D721Med (cell line): ENCODE data around the gene STKLD1.

Experiments
- DNase-seq: peaks from one replicate; pipeline ENCODE4 v3.0.0; 2011; ENCODE audit warnings: low spot score; ENCODE audit not compliant: insufficient read length
- FAIRE-seq: peaks from 2 replicates; lab custom pipeline; 2011; peaks lifted over from hg19 to GRCh38; lab: Jason Lieb, UNC
- TF ChIP-seq, protein P1 (sequence below): IDR thresholded peaks from 2 replicates; pipeline ENCODE4 v1.5.1; 2012; ENCODE audit warnings: mild to moderate bottlenecking, control low read depth; ENCODE audit not compliant: insufficient read depth; ENCODE audit errors: missing control alignments

The STKLD1 gene

DNA sequence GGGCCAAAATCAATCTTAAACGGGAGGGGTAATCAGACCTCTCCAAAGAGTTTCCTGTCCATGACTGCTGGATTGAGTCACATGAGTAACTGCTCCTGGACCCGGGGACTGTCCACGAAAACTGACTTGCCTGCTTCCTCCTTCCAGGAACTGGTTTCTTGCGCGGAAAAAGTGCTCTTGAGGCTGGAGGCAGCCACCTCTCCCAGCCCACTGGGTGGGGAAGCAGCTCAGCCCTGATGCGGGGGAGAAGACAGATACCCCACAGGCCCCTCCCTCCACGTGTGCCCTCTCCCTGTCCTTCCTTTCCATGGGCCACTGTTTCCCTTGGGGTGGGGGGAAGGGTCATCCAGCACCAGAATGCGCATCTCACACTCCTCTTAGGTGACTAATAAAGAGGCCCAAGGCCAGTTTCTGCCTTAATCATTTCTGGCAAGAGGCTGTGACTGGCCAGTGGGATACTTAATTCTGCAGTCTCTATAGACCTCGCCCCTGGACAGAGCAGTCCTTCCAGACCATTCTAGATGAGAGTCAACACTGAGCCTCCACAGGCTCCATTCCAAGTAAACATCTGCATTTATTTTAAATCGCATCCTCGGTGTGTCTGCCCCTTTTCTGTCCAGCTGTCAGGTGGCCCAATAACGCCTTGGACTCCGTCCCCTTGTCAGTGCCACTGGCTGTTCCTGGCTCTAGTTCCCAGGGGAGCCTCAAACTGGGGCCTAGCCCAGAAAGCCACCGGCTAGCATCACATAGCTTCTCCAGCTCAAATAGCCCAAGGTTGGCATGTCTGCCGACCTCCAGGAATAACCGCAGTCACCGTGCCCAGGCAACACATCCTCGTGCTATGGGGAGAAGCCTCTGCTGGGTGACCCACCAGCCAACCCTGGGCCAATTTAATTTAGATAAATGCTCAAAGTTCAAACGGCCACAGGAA, 29.6 kb downstream of the STKLD1 start:
- no peak for DNase-seq
- TF ChIP-seq, protein P1, sequence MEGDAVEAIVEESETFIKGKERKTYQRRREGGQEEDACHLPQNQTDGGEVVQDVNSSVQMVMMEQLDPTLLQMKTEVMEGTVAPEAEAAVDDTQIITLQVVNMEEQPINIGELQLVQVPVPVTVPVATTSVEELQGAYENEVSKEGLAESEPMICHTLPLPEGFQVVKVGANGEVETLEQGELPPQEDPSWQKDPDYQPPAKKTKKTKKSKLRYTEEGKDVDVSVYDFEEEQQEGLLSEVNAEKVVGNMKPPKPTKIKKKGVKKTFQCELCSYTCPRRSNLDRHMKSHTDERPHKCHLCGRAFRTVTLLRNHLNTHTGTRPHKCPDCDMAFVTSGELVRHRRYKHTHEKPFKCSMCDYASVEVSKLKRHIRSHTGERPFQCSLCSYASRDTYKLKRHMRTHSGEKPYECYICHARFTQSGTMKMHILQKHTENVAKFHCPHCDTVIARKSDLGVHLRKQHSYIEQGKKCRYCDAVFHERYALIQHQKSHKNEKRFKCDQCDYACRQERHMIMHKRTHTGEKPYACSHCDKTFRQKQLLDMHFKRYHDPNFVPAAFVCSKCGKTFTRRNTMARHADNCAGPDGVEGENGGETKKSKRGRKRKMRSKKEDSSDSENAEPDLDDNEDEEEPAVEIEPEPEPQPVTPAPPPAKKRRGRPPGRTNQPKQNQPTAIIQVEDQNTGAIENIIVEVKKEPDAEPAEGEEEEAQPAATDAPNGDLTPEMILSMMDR = no peak
- FAIRE-seq = no peak

GRCh38 chr9:133406480-133407307, 30.5 kb downstream of the STKLD1 start:
- DNase-seq (peak; percentile 75), FAIRE-seq (no peak)
- TF ChIP-seq, protein P1 = peak; percentile 83

DNA sequence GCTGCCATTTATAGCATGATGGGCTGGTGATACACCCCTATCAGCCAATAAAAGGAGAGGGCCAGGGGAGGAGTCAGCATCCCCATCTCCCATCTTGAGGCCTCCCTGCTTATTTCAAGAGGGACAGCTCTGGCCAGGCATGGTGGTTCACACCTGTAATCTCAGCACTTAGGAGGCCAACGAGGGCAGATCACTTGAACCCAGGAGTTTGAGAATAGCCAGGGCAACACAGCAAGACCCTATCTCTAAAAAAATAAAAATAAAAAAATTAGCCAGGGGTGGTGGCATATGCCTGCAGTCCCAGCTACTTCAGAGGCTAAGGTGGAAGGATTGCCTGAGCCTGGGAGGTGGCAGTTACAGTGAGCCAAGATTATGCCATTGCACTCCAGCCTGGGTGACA, 31.9 kb downstream of the STKLD1 start:
- FAIRE-seq (no peak), DNase-seq (no peak)
- TF ChIP-seq, protein P1 = no peak

DNA sequence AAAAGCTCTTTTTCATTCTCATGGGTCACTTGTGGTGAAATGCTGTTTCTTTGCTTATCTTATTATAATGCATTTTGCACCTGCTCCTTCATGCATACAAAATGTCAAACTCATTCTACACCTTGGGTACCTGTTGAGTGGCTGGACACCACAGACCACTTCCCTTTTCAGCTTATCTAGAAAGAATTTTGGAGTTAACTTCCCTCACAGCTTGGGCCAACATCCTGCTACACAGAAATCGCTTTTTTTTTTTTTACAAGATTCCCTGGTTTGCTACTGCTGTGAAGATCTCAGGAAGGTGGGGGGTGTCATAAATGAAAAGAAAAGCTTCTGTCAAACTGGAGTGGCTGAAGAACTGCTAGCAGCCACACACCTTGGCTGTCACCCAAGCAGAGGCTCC, 39.0 kb downstream of the STKLD1 start:
- DNase-seq = no peak
- no peak for FAIRE-seq
- TF ChIP-seq, protein P1 = no peak

DNA sequence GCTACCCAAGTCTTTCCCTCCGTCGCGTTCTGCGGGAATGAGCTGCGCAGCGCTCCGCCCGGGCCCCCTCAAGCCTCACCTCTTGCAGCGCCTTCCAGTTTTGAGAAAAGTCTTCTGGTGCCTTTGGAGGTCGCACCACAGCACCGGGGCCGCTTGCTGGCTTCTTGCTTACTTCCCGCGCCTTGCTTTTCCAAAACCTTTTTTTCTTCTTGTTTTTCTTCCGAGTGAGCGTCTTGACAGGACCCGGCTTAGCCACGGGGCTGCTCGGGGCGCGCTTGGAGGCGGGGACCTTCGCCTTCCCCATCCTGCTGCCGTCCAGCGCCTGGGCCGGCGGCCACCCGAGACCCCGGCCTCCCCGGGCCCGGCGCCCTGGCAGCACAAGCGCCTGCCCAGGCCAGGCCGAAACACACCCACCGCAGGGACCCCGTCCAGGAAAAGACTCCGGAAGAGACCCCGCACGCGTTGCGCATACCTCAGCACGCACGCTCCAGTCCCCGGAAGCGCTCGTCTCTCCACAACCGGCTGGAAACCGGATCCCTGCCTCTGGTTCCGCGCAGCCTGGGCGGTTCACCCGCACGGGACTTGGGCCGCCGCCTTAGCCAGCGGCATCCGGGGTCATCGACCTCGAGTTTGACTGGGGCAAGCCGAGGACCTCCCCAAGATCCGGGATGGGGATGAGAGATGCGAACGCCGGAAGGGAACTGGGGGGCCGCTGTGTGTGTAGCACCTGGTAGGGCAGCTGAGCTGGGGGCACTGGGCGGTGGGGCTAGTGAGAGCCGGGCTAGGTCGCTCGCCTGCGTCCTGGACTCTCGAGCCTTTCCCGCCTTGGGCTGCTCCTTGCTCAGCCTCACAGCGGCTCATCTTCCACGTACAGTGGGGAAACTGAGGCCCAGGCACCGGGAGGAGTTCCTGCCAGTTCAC, 41.6 kb downstream of the STKLD1 start, which contains the start of gene REXO4:
REXO4 (minus strand) TSS at position 470 of the 921 bp plus-strand sequence; CDS start at position 304, 166 bp downstream.
- DNase-seq (peak; percentile 61), FAIRE-seq (no peak)
- TF ChIP-seq, protein P1 = no peak

DNA sequence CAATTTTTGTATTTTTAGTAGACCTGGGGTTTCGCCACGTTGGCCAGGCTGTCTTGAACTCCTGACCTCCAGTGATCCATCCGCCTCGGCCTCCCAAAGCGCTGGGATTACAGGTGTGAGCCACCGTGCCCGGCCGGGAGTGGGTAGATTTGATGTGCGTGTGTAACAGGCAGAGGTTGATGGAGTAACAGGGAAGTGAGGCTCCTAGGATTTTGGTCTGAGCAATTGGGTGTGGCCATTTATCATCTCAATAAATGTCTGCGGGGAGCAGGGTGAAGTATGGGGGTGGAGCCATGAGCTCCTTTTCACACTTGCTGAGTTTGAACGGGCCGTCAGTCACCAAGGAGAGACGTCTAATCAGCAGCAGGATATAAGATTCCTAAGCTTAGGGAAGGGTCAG, 42.8 kb downstream of the STKLD1 start:
- FAIRE-seq (no peak), DNase-seq (no peak)
- TF ChIP-seq, protein P1 = no peak
